Ishikawa (cell line): ENCODE results near the gene TOP2B.

ENCODE experiments used
- TAF1 ChIP-seq: IDR thresholded peaks from 2 replicates; pipeline ENCODE4 v1.6.1; 2012; ENCODE audit warnings: low read depth, mild to moderate bottlenecking
- TF ChIP-seq, protein P1 (sequence below): IDR thresholded peaks from 2 replicates; pipeline ENCODE4 v1.6.1; 2012

DNA sequence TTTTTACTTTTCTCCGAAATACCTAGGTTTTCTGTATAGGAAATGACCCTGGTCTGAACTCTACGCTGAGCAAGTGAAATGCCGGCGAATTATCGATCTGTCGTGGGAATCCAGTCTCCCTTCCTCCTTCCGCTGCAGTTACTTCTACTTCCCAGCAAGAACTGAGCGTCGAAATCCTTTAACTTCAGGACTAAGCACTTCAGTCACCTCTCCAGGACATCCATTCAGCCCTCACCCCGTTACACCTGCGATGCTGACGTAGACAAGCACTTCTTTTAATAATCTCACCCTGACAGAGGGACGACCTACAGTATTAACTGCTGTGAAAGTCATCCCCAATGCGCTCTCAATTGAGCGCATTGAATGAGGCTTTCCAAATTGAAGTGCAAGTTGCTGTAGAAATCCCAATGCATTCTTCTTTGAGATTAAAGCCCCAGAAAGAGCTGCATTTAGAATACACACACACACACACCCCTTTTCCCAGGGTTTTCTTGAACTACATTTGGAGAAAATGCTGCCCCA is 1.3 kb downstream of the TOP2B start:
- TF ChIP-seq, protein P1, sequence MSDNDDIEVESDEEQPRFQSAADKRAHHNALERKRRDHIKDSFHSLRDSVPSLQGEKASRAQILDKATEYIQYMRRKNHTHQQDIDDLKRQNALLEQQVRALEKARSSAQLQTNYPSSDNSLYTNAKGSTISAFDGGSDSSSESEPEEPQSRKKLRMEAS, result 0 out of 2 replicates have a peak, but pooled peaks have one; percentile 2
- no peak for TF ChIP-seq TAF1
